Nephron progenitor cell (in vitro differentiated cells): ENCODE results near the gene APLF.

ENCODE experiments used
- DNase-seq: peaks from one replicate; pipeline ENCODE4 v3.0.0; 2021
- H3K27ac Mint-ChIP-seq: 2 replicates; pipeline ENCODE4 v1.8.0; 2021; ENCODE audit warnings: mild to moderate bottlenecking, moderate library complexity, mixed read lengths
- H3K27me3 Mint-ChIP-seq: 2 replicates; pipeline ENCODE4 v1.8.0; 2021; ENCODE audit warnings: mild to moderate bottlenecking, low read depth, mixed read lengths; ENCODE audit not compliant: poor library complexity
- H3K36me3 Mint-ChIP-seq: 2 replicates; pipeline ENCODE4 v1.8.0; 2021; ENCODE audit warnings: low read depth, mixed read lengths
- H3K4me1 Mint-ChIP-seq: 2 replicates; pipeline ENCODE4 v1.8.0; 2021; ENCODE audit warnings: mixed read lengths
- H3K4me3 Mint-ChIP-seq: 2 replicates; pipeline ENCODE4 v1.8.0; 2021; ENCODE audit warnings: mild to moderate bottlenecking, moderate library complexity, mixed read lengths
- H3K9me3 Mint-ChIP-seq: 2 replicates; pipeline ENCODE4 v1.8.0; 2021; ENCODE audit warnings: mild to moderate bottlenecking, moderate library complexity, mixed read lengths
- CTCF ChIP-seq: fragments of 200-600 bp; sonication (generic); IDR thresholded peaks from 2 replicates; pipeline ENCODE4 v1.5.0; 2021; ENCODE audit warnings: antibody characterized with exemption

The APLF gene

GRCh38 chr2:68489282-68489681 lies 21.9 kb downstream of the APLF start:
- H3K27ac Mint-ChIP-seq = no peak overlapping the region
- TF ChIP-seq CTCF = no peak
- peaks cover 15% of the 10 kb centered on the region for H3K9me3 Mint-ChIP-seq
- H3K4me1 Mint-ChIP-seq = no peaks in the 10 kb centered on the region
- H3K36me3 Mint-ChIP-seq = peaks cover 12% of the 10 kb centered on the region
- DNase-seq = no peak
- no peak overlapping the region for H3K4me3 Mint-ChIP-seq
- no peaks in the 10 kb centered on the region for H3K27me3 Mint-ChIP-seq

- no peak for TF ChIP-seq CTCF
- DNase-seq = no peak
- no peak overlapping the region for H3K27ac Mint-ChIP-seq
- H3K4me3 Mint-ChIP-seq = no peak overlapping the region
- H3K36me3 Mint-ChIP-seq = peaks cover 31% of the 10 kb centered on the region
- peaks cover 37% of the 10 kb centered on the region for H3K9me3 Mint-ChIP-seq
- no peaks in the 10 kb centered on the region for H3K4me1 Mint-ChIP-seq
- peaks cover 5% of the 10 kb centered on the region for H3K27me3 Mint-ChIP-seq
Measured at GRCh38 chr2:68491582-68491981, 24.2 kb downstream of the APLF start.

GRCh38 chr2:68499133-68499532 lies 31.7 kb downstream of the APLF start:
- Mint-ChIP-seq H3K27ac (no peak overlapping the region), H3K36me3 (peaks cover 31% of the 10 kb centered on the region), H3K9me3 (peaks cover 33% of the 10 kb centered on the region), H3K4me1 (no peaks in the 10 kb centered on the region), H3K27me3 (peaks cover 6% of the 10 kb centered on the region), H3K4me3 (no peak overlapping the region)
- no peak for TF ChIP-seq CTCF
- no peak for DNase-seq

GRCh38 chr2:68500649-68501048 lies 33.3 kb downstream of the APLF start:
- Mint-ChIP-seq H3K4me3 (no peak overlapping the region), H3K36me3 (peaks cover 17% of the 10 kb centered on the region), H3K4me1 (no peaks in the 10 kb centered on the region), H3K9me3 (peaks cover 18% of the 10 kb centered on the region), H3K27ac (peak overlapping the region; percentile 41), H3K27me3 (peaks cover 3% of the 10 kb centered on the region)
- no peak for TF ChIP-seq CTCF
- no peak for DNase-seq

GRCh38 chr2:68501768-68502167 lies 34.4 kb downstream of the APLF start:
- no peaks in the 10 kb centered on the region for H3K4me1 Mint-ChIP-seq
- no peak for TF ChIP-seq CTCF
- H3K4me3 Mint-ChIP-seq = no peak overlapping the region
- H3K9me3 Mint-ChIP-seq = peaks cover 7% of the 10 kb centered on the region
- H3K36me3 Mint-ChIP-seq = peaks cover 9% of the 10 kb centered on the region
- no peak overlapping the region for H3K27ac Mint-ChIP-seq
- no peaks in the 10 kb centered on the region for H3K27me3 Mint-ChIP-seq
- no peak for DNase-seq

- Mint-ChIP-seq H3K36me3 (peaks cover 17% of the 10 kb centered on the region), H3K27me3 (no peaks in the 10 kb centered on the region), H3K27ac (no peak overlapping the region), H3K4me3 (no peak overlapping the region), H3K4me1 (no peaks in the 10 kb centered on the region), H3K9me3 (peaks cover 8% of the 10 kb centered on the region)
- TF ChIP-seq CTCF = no peak
- no peak for DNase-seq
Measured at GRCh38 chr2:68505603-68506159, 38.3 kb downstream of the APLF start.
